Measurements from ENCODE around the gene SH3BGRL.

The SH3BGRL gene

DNA sequence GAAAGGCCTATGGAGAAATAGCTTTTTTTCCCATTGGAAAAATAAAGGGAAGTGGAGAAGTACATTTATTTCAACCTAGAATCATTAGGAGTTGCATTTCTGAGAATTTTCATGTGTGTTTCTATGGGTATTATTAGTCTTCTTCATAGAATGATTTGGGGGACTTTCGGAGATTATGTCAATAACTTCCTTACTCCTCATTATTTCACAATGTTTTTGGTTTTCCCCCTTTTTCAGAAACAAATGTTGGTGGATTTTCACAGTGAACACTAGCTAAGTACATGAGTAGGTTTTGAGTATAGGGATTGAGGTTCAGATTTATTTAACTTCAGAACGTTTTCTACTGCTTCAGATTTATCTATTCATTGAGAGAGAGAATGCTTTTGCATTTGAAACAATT, 54.0 kb downstream of the SH3BGRL start:
- Histone ChIP-seq H2AK5ac (ENCODE audit: low read depth, low read length) (no peak overlapping the region), H2BK120ac (ENCODE audit: low read depth, low read length) (no peak overlapping the region), H3K27me3 (ENCODE audit: control insufficient read depth in 3 of 3, insufficient read depth in 3 of 3, low read depth in 1 of 3, low read length in 3 of 3) (no peaks in the 10 kb centered on the region), H3K4me1 (ENCODE audit: control insufficient read depth in 2 of 2, insufficient read depth in 1 of 2, low read depth in 1 of 2, low read length in 2 of 2) (peaks cover 0 to 6% of the 10 kb centered on the region in 2 donors), H3K36me3 (replicated peaks in 1 of 2; ENCODE audit: control insufficient read depth in 2 of 2, insufficient read depth in 2 of 2, low read length in 2 of 2) (no peaks in the 10 kb centered on the region), H3K14ac (ENCODE audit: low read length) (no peak overlapping the region), H2BK15ac (ENCODE audit: low read length) (no peak overlapping the region), H3K4me3 (ENCODE audit: low read length in 2 of 2) (no peak overlapping the region), H4K91ac (ENCODE audit: low read depth, low read length, poor library complexity) (no peak overlapping the region), H3K18ac (ENCODE audit: low read length) (no peak overlapping the region), H3K9ac (ENCODE audit: low read depth, low read length, poor library complexity) (no peak overlapping the region), H3K4ac (ENCODE audit: low read length) (no peak overlapping the region), H3K79me1 (ENCODE audit: low read depth, low read length) (no peaks in the 10 kb centered on the region), H3K27ac (replicated peaks; ENCODE audit: low read length) (no peak overlapping the region), H2AFZ (ENCODE audit: low read length) (no peak overlapping the region), H3K9me3 (replicated peaks in 1 of 2; ENCODE audit: control insufficient read depth in 2 of 2, insufficient read depth in 1 of 2, low read depth in 1 of 2, low read length in 2 of 2) (no peaks in the 10 kb centered on the region), H4K8ac (ENCODE audit: low read depth, low read length) (no peak overlapping the region), H2BK12ac (ENCODE audit: low read length) (no peak overlapping the region), H3K4me2 (ENCODE audit: insufficient read depth, low read length, poor library complexity, severe bottlenecking) (no peak overlapping the region), H3K23ac (ENCODE audit: low read depth, low read length, poor library complexity) (no peak overlapping the region), H2BK5ac (ENCODE audit: low read length) (no peak overlapping the region)
- WGBS, 2 donors (ENCODE audit: extremely low coverage in 2 of 2, insufficient read length in 2 of 2, insufficient replicate concordance in 1 of 2) = no CpG with 5 or more reads among the region's 2 CpGs
- no peak for DNase-seq (ENCODE audit: low spot score)

DNA sequence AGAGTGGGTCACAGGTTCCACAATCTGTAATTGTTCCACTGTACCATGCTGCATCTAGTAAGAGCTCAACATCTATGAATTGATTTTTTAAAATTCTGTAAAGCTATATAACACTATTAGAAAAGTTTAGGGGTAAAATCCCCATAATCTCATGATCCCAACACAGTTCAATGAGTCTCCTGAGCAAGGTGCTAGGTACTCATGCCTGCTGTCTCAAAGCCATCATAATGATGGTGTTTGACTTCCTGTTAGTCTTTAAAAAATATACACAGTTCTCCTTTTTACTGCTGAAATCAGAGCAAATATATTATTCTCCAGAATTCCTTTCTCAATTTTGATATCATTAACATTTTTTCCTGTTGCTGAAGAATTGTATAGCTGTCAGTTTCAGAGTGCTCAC, 55.9 kb downstream of the SH3BGRL start:
- Histone ChIP-seq H3K4me1 (ENCODE audit: control insufficient read depth in 2 of 2, insufficient read depth in 1 of 2, low read depth in 1 of 2, low read length in 2 of 2) (peaks cover under 1 to 7% of the 10 kb centered on the region in 2 donors), H4K8ac (ENCODE audit: low read depth, low read length) (no peak overlapping the region), H3K4me3 (ENCODE audit: low read length in 2 of 2) (no peak overlapping the region), H3K79me1 (ENCODE audit: low read depth, low read length) (no peaks in the 10 kb centered on the region), H3K9me3 (replicated peaks in 1 of 2; ENCODE audit: control insufficient read depth in 2 of 2, insufficient read depth in 1 of 2, low read depth in 1 of 2, low read length in 2 of 2) (no peaks in the 10 kb centered on the region), H3K14ac (ENCODE audit: low read length) (no peak overlapping the region), H2BK15ac (ENCODE audit: low read length) (no peak overlapping the region), H3K4ac (ENCODE audit: low read length) (no peak overlapping the region), H3K36me3 (replicated peaks in 1 of 2; ENCODE audit: control insufficient read depth in 2 of 2, insufficient read depth in 2 of 2, low read length in 2 of 2) (no peaks in the 10 kb centered on the region), H4K91ac (ENCODE audit: low read depth, low read length, poor library complexity) (no peak overlapping the region), H2AFZ (ENCODE audit: low read length) (no peak overlapping the region), H3K18ac (ENCODE audit: low read length) (no peak overlapping the region), H2AK5ac (ENCODE audit: low read depth, low read length) (no peak overlapping the region), H3K4me2 (ENCODE audit: insufficient read depth, low read length, poor library complexity, severe bottlenecking) (no peak overlapping the region), H3K27me3 (ENCODE audit: control insufficient read depth in 3 of 3, insufficient read depth in 3 of 3, low read depth in 1 of 3, low read length in 3 of 3) (no peaks in the 10 kb centered on the region), H2BK12ac (ENCODE audit: low read length) (no peak overlapping the region), H3K23ac (ENCODE audit: low read depth, low read length, poor library complexity) (no peak overlapping the region), H3K9ac (ENCODE audit: low read depth, low read length, poor library complexity) (no peak overlapping the region), H3K27ac (replicated peaks; ENCODE audit: low read length) (no peak overlapping the region), H2BK120ac (ENCODE audit: low read depth, low read length) (no peak overlapping the region), H2BK5ac (ENCODE audit: low read length) (no peak overlapping the region)
- DNase-seq (ENCODE audit: low spot score) = no peak

- no CpG with 5 or more reads among the region's 1 CpG for WGBS, 2 donors (ENCODE audit: extremely low coverage in 2 of 2, insufficient read length in 2 of 2, insufficient replicate concordance in 1 of 2)
- H2AK5ac ChIP-seq (ENCODE audit: low read depth, low read length) = no peak overlapping the region
- H4K8ac ChIP-seq (ENCODE audit: low read depth, low read length) = no peak overlapping the region
- H3K18ac ChIP-seq (ENCODE audit: low read length) = no peak overlapping the region
- H3K23ac ChIP-seq (ENCODE audit: low read depth, low read length, poor library complexity) = no peak overlapping the region
- no peak overlapping the region for H4K91ac ChIP-seq (ENCODE audit: low read depth, low read length, poor library complexity)
- no peak overlapping the region for H3K27ac ChIP-seq (replicated peaks; ENCODE audit: low read length)
- no peaks in the 10 kb centered on the region for H3K36me3 ChIP-seq (replicated peaks in 1 of 2; ENCODE audit: control insufficient read depth in 2 of 2, insufficient read depth in 2 of 2, low read length in 2 of 2)
- H3K9me3 ChIP-seq (replicated peaks in 1 of 2; ENCODE audit: control insufficient read depth in 2 of 2, insufficient read depth in 1 of 2, low read depth in 1 of 2, low read length in 2 of 2) = no peaks in the 10 kb centered on the region
- H3K4me3 ChIP-seq (ENCODE audit: low read length in 2 of 2) = no peak overlapping the region
- no peak overlapping the region for H2AFZ ChIP-seq (ENCODE audit: low read length)
- H3K4me2 ChIP-seq (ENCODE audit: insufficient read depth, low read length, poor library complexity, severe bottlenecking) = no peak overlapping the region
- no peak overlapping the region for H3K4ac ChIP-seq (ENCODE audit: low read length)
- no peak overlapping the region for H2BK15ac ChIP-seq (ENCODE audit: low read length)
- H3K4me1 ChIP-seq (ENCODE audit: control insufficient read depth in 2 of 2, insufficient read depth in 1 of 2, low read depth in 1 of 2, low read length in 2 of 2) = peaks cover 2 to 9% of the 10 kb centered on the region in 2 donors
- H3K27me3 ChIP-seq (ENCODE audit: control insufficient read depth in 3 of 3, insufficient read depth in 3 of 3, low read depth in 1 of 3, low read length in 3 of 3) = no peaks in the 10 kb centered on the region
- H2BK120ac ChIP-seq (ENCODE audit: low read depth, low read length) = no peak overlapping the region
- no peak overlapping the region for H2BK5ac ChIP-seq (ENCODE audit: low read length)
- no peak overlapping the region for H3K9ac ChIP-seq (ENCODE audit: low read depth, low read length, poor library complexity)
- H3K79me1 ChIP-seq (ENCODE audit: low read depth, low read length) = no peaks in the 10 kb centered on the region
- DNase-seq (ENCODE audit: low spot score) = no peak
- no peak overlapping the region for H2BK12ac ChIP-seq (ENCODE audit: low read length)
- no peak overlapping the region for H3K14ac ChIP-seq (ENCODE audit: low read length)
Measured at GRCh38 chrX:81259020-81259713, 57.3 kb downstream of the SH3BGRL start.

DNA sequence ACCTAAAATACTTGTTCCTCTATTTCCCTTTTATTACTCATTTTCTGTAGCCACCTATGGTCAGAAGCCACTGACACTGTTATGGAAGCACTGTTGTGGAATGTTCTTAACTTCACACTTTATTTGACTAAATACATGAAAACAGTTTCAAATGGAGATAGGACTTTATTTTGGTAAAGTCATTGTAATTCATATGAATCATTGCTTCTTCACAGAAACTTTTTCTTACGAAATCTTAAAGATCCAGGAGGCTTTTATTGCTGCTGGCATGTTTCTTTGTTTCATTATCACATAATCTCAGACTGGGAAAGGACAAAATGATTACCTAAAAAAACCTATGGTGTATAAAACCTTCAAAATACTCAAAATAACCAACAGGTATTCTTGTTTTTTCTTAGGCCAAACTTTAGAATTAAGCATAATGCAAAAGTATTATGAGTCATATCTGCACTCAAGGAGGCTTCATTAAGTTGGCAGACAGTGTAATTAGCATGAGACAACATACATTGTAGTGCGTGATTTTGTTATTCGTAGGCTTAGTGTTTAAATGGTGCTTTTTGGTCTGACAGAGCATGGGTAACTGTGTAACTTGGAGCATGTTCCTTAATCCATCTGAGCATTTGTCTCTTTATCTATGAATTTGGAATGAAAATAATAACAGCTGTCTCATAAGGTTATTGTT, 58.0 kb downstream of the SH3BGRL start:
- H3K36me3 ChIP-seq (replicated peaks in 1 of 2; ENCODE audit: control insufficient read depth in 2 of 2, insufficient read depth in 2 of 2, low read length in 2 of 2) = no peaks in the 10 kb centered on the region
- no peak overlapping the region for H4K8ac ChIP-seq (ENCODE audit: low read depth, low read length)
- no peak overlapping the region for H2AFZ ChIP-seq (ENCODE audit: low read length)
- no peaks in the 10 kb centered on the region for H3K79me1 ChIP-seq (ENCODE audit: low read depth, low read length)
- H3K9me3 ChIP-seq (replicated peaks in 1 of 2; ENCODE audit: control insufficient read depth in 2 of 2, insufficient read depth in 1 of 2, low read depth in 1 of 2, low read length in 2 of 2) = no peaks in the 10 kb centered on the region
- H2BK12ac ChIP-seq (ENCODE audit: low read length) = no peak overlapping the region
- H4K91ac ChIP-seq (ENCODE audit: low read depth, low read length, poor library complexity) = no peak overlapping the region
- no peak overlapping the region for H3K14ac ChIP-seq (ENCODE audit: low read length)
- no CpG with 5 or more reads among the region's 3 CpGs for WGBS, 2 donors (ENCODE audit: extremely low coverage in 2 of 2, insufficient read length in 2 of 2, insufficient replicate concordance in 1 of 2)
- no peak overlapping the region for H2BK5ac ChIP-seq (ENCODE audit: low read length)
- H3K27ac ChIP-seq (replicated peaks; ENCODE audit: low read length) = no peak overlapping the region
- H3K23ac ChIP-seq (ENCODE audit: low read depth, low read length, poor library complexity) = no peak overlapping the region
- H3K27me3 ChIP-seq (ENCODE audit: control insufficient read depth in 3 of 3, insufficient read depth in 3 of 3, low read depth in 1 of 3, low read length in 3 of 3) = no peaks in the 10 kb centered on the region
- H3K4me3 ChIP-seq (ENCODE audit: low read length in 2 of 2) = no peak overlapping the region
- no peak for DNase-seq (ENCODE audit: low spot score)
- no peak overlapping the region for H3K18ac ChIP-seq (ENCODE audit: low read length)
- no peak overlapping the region for H2AK5ac ChIP-seq (ENCODE audit: low read depth, low read length)
- no peak overlapping the region for H3K9ac ChIP-seq (ENCODE audit: low read depth, low read length, poor library complexity)
- no peak overlapping the region for H3K4me2 ChIP-seq (ENCODE audit: insufficient read depth, low read length, poor library complexity, severe bottlenecking)
- no peak overlapping the region for H2BK120ac ChIP-seq (ENCODE audit: low read depth, low read length)
- no peak overlapping the region for H2BK15ac ChIP-seq (ENCODE audit: low read length)
- no peak overlapping the region for H3K4ac ChIP-seq (ENCODE audit: low read length)
- H3K4me1 ChIP-seq (ENCODE audit: control insufficient read depth in 2 of 2, insufficient read depth in 1 of 2, low read depth in 1 of 2, low read length in 2 of 2) = peaks cover 2 to 9% of the 10 kb centered on the region in 2 donors

Measured in neuronal stem cell (in vitro differentiated cells).